GM19455 (cell line): ENCODE data around the gene FOXQ1.
"Not testable (repeated sequence)": the region's sequence is repeated elsewhere in the genome, so short reads cannot be mapped to it uniquely, and the experiment has no call there.

Experiments
- ATAC-seq: cut with Tn5 transposase; IDR thresholded peaks from one replicate; pipeline ENCODE4 v1.9.1; 2021; ENCODE audit not compliant: unreplicated experiment

FOXQ1 gene

DNA sequence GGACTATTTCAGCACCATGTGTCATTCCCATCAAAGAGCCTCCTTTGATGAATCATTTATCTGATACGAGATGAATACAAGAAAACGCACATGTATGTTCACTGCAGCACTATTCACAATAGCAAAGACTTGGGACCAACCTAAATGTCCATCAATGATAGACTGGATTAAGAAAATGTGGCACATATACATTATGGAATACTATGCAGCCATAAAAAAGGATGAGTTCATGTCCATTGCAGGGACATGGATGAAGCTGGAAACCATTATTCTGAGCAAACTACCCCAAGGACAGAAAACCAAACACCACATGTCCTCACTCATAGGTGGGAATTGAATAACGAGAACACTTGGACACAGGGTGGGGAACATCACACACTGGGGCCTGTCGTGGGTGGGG is 49.8 kb downstream of the FOXQ1 start:
- ATAC-seq: not testable (repeated sequence)

DNA sequence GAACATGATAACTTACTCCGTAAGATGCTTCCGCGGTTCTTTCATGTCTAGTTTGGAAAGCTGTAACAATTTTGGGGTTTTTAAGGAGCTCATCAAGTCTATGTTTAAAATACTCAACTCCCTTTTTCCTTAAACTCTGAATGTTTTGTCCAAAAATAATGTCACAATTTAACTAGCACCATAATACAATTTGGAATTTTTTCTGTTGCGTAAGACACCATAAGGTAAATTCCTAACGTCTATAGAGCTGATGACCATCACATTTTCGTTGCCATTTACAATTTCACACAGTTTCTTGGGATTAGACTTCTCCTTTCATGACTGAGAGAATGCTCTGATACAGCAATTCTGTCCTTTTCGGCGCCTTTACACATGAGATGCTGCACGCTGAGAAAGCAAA is 50.7 kb downstream of the FOXQ1 start:
- no peak for ATAC-seq

DNA sequence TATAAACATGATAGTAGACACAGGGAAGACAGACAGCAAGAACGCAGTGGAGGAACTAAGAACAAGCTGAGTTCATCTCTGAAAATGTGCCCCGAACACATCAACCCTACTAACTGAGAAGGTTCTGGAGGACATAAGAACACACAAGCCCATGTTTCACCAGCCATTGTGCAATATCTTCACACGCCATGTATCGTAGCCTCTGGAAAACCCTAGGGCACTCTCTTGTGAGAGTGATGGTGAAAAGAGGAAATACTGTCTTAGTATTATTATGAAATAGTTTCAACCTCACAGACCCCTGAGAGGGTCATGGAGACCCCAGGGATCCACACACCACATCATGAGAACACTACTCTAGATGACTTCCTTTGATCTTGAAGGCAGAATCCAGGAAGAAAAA is 51.4 kb downstream of the FOXQ1 start:
- ATAC-seq: no peak

DNA sequence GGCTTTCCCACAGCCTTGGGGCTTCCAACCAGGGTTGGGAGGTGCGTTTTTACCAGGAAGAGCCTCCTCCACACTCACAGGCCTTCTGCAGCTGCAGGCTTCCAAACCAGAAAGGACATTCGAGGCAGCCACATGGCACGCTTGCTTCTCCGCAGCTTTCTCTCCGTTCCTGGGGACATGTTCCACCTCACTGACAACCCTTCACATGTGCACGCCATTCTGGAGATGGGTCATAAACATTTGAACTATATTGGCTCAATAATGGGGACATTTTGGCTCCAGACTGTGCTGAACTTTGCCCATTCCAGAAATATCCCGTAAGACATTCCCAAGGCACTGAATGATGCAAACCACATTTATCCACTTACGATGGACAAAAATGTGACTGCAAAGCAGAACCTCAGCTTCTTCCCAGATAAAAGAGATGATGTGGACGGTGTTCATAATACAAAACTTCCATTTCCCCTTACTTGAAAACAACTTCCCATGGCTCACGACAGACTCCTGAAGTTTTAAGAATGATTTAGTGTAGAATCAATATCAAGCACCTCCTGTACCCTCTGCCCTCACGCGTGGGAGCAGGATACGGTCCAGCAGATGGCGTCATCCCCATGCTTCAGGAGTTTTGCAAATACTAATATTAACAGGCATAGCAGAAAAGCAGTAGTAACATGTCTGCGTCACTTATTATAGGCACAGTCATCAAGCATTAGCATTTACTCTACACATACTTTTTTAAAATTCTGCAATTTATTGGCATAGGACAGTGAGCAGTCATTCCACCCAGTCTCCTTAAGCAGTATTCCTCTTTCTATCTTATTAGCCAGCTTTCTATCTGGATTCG is 52.1 kb downstream of the FOXQ1 start:
- ATAC-seq: no peak
